ENCODE measurements around the gene CLDN19.

DNA sequence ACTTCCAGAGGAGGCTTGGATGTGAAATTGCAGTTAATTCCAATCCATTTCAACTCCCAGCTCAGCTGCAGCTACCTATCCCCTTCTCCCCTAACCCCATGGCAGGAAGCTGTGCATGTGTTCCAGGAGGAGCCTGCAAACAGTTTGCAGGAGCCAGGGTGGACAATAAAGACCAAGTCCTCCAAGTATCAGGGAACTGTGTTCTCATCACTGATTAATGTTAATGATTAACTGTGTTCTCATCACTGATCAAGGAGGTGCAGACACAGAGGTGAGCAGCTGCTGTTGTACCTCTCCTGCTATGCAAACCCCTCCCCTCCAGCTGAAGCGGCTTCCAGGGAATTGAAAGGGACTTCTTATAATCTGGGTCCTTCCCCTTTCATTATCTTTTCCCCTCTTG is 19.2 kb downstream of the CLDN19 start:
- TF ChIP-seq POLR2AphosphoS5 (IDR thresholded peaks at IDR 0.05) (no peak), POLR2A (IDR thresholded peaks at IDR 0.05) (no peak), EP300 (IDR thresholded peaks at IDR 0.05) (no peak)
- TF ChIP-seq, protein P1, sequence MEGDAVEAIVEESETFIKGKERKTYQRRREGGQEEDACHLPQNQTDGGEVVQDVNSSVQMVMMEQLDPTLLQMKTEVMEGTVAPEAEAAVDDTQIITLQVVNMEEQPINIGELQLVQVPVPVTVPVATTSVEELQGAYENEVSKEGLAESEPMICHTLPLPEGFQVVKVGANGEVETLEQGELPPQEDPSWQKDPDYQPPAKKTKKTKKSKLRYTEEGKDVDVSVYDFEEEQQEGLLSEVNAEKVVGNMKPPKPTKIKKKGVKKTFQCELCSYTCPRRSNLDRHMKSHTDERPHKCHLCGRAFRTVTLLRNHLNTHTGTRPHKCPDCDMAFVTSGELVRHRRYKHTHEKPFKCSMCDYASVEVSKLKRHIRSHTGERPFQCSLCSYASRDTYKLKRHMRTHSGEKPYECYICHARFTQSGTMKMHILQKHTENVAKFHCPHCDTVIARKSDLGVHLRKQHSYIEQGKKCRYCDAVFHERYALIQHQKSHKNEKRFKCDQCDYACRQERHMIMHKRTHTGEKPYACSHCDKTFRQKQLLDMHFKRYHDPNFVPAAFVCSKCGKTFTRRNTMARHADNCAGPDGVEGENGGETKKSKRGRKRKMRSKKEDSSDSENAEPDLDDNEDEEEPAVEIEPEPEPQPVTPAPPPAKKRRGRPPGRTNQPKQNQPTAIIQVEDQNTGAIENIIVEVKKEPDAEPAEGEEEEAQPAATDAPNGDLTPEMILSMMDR (IDR thresholded peaks at IDR 0.05), result no peak

Data from stomach (tissue), 4 donors.